Prostate gland (tissue), 2 donors: Measurements from ENCODE around the gene PDE4D. TPM values are rescaled to one million over a fixed set of nuclear protein-coding genes. Genes with fewer than 3 reads are reported as not detected.

Experiments
- DNase-seq: peaks from one replicate; pipeline ENCODE4 v3.0.0-alpha.2; 2019; ENCODE audit warnings: low spot score
- H3K27ac ChIP-seq, 2 donors: fragments of 200-600 bp; sonication (generic); 2 replicates each; pipeline ENCODE4 v1.5.1; 2017 to 2019
- H3K27me3 ChIP-seq: fragments of 200-600 bp; sonication (generic); replicated peaks from 2 replicates; pipeline ENCODE4 v1.5.1; 2019; ENCODE audit not compliant: insufficient read depth
- H3K36me3 ChIP-seq, 2 donors: fragments of 200-600 bp; sonication (generic); 1 replicate in 1 of 2; 2 replicates in 1 of 2; pipeline versions ENCODE4 v1.5.1 to v1.8.1; 2017 to 2019
- H3K4me1 ChIP-seq: fragments of 200-600 bp; sonication (generic); replicated peaks from 2 replicates; pipeline ENCODE4 v1.5.1; 2019
- H3K4me3 ChIP-seq, 2 donors: fragments of 200-600 bp; sonication (generic); 2 replicates each; pipeline ENCODE4 v1.5.1; 2017 to 2019
- H3K9me3 ChIP-seq: fragments of 200-600 bp; sonication (generic); 2 replicates; pipeline ENCODE4 v1.5.1; 2017
- POLR2A ChIP-seq: fragments of 450-650 bp; IDR thresholded peaks from one replicate; pipeline ENCODE4 v1.6.1; 2016; ENCODE audit warnings: antibody characterized with exemption, mild to moderate bottlenecking
- POLR2AphosphoS5 ChIP-seq: sonication (generic); formaldehyde crosslinking; IDR thresholded peaks from one replicate; pipeline ENCODE4 v1.6.1; 2017; ENCODE audit warnings: antibody characterized with exemption
- WGBS: methylation state at CpG from one replicate; pipeline ENCODE4 v1.1.5; 2018; 5-methylcytosine and 5-hydroxymethylcytosine counted together
- intact Hi-C: fragments of 100-400 bp; cut with DNase I; formaldehyde crosslinking; loops from one replicate; pipeline ENCODE4 v1.14.2; 2022
- total RNA-seq, 2 donors: library from RNA; depleted of rRNA; stranded (reverse); fragments of >200 nt; gene quantifications; one replicate each; pipeline ENCODE4 v1.1.0, GENCODE V29; 2016
- TF ChIP-seq, protein P1 (sequence below), 4 experiments: fragments of 200-600 bp in 2 of 4; fragments of 450-650 bp in 2 of 4; sonication (generic) in 2 of 4; IDR thresholded peaks; 1 replicate in 3 of 4; 2 replicates in 1 of 4; pipeline ENCODE4 v1.5.1; 2016 to 2019; ENCODE audit warnings: antibody characterized with exemption in 4 of 4, mild to moderate bottlenecking in 2 of 4, moderate library complexity in 2 of 4

Gene PDE4D
- total RNA-seq, 2 donors from 2014 or later: 64.2 to 75.6 TPM

DNA sequence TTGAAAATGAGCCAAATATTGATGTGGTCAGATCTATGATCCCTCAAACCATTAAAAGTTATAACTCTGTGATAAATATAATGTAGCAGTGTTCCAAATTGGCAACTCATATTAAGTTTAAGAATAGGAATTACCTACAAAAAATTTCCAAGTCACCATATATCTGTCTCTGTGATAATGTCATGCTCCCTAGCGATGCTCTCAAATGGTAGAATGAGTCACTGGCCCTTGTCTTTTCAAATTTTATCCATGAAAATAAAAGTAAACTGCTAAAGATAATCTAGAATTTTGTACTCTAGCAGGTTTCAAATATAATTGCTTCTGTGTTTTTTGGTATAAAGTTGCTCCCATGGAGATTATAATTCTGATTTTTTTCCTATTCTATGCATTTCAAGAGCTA is 277.1 kb downstream of the PDE4D start:
- Histone ChIP-seq H3K36me3 (no peaks in the 10 kb centered on the region), H3K4me1 (no peaks in the 10 kb centered on the region), H3K9me3 (no peaks in the 10 kb centered on the region), H3K27ac (no peak overlapping the region), H3K4me3 (no peak overlapping the region), H3K27me3 (no peaks in the 10 kb centered on the region)
- TF ChIP-seq POLR2AphosphoS5 (no peak), POLR2A (no peak)
- TF ChIP-seq, protein P1, sequence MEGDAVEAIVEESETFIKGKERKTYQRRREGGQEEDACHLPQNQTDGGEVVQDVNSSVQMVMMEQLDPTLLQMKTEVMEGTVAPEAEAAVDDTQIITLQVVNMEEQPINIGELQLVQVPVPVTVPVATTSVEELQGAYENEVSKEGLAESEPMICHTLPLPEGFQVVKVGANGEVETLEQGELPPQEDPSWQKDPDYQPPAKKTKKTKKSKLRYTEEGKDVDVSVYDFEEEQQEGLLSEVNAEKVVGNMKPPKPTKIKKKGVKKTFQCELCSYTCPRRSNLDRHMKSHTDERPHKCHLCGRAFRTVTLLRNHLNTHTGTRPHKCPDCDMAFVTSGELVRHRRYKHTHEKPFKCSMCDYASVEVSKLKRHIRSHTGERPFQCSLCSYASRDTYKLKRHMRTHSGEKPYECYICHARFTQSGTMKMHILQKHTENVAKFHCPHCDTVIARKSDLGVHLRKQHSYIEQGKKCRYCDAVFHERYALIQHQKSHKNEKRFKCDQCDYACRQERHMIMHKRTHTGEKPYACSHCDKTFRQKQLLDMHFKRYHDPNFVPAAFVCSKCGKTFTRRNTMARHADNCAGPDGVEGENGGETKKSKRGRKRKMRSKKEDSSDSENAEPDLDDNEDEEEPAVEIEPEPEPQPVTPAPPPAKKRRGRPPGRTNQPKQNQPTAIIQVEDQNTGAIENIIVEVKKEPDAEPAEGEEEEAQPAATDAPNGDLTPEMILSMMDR (IDR thresholded peaks at IDR 0.05): no peak
- intact Hi-C loops: no loop called here
- DNase-seq: no peak
- WGBS: 98% methylated on average over 1 of the region's 1 CpG

DNA sequence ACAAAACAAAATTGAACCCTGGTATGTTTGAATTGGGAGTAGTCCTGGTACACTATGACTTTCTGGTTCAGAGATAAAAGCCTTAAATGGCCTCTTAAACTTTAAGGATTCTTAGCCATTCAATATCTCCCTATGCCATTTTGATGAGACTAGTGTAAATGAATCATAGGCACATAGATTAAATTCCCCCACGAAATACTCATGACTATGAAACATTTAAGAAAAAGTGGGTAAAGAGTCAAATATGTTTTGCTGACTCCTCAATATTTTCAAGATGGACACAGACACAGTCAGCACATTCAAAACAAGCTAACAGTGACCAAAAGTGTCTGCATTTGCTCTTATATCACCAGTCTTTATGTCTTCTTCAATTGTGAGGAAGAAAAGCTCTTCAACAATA is 278.3 kb downstream of the PDE4D start:
- intact Hi-C loops: no loop called here
- H3K27ac ChIP-seq: no peak overlapping the region
- H3K4me3 ChIP-seq: no peak overlapping the region
- no peak for TF ChIP-seq POLR2AphosphoS5
- TF ChIP-seq POLR2A: no peak
- TF ChIP-seq, protein P1 (IDR thresholded peaks at IDR 0.05): no peak
- no peaks in the 10 kb centered on the region for H3K36me3 ChIP-seq
- 96% methylated on average over 1 of the region's 1 CpG for WGBS
- H3K27me3 ChIP-seq: no peaks in the 10 kb centered on the region
- H3K9me3 ChIP-seq: no peaks in the 10 kb centered on the region
- H3K4me1 ChIP-seq: no peaks in the 10 kb centered on the region
- DNase-seq: no peak

DNA sequence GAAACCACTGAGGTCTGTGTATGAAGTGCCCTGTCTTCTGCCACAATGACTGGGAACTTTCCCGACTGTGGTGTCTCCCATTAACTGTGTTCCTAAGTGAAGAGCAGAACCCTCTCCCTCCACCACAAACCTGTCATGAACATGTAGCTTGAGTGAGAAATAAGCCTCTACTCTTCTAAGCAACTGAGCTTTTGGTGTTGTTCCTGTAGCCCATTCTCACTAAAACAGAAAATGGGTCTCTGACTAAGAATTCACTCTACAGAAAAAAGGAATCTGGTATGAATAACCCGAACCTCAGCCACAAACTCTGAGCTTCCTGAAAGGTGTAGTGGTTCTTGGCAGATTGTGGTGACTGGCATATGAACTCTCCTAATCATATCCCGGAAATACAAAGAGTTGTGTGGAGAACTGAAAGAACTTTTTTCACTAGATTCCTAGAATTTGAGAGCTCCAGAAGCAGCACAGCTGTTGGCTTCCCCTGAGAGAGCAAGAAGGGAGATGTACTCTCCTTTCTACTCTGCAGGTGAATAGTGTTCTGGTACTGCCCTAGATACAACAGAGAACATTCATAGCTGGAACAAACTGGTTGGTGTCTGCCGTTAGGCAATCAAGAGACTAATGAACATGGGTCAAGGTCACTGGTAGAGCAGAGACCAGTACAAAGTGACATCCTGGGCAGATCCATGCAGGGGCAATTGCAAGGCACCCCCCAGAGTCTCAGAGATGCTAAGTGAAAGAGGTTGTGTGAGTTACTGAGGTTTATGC is 283.8 kb downstream of the PDE4D start:
- TF ChIP-seq POLR2A (no peak), POLR2AphosphoS5 (no peak)
- TF ChIP-seq, protein P1 (IDR thresholded peaks at IDR 0.05): no peak

DNA sequence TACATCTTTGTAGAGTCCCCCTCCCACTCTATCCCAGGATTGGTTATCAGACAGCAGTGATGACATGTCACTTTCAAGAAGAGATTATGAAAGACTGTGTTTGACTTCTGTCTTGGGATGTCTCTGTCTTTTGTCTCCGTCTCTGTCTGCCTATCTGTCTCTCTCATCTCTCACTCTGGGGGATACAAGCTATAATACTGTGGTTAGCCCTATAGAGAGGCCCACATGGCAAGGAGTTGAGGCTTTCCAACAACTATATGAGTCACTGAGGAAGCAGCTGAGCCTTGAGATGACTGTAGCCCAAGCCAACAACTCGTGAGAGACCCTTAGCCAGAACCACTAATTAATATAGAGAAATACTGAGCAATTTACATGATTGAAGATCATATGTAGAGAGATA is 284.8 kb downstream of the PDE4D start:
- TF ChIP-seq, protein P1 (IDR thresholded peaks at IDR 0.05): no peak
- TF ChIP-seq POLR2A: no peak
- no peak for TF ChIP-seq POLR2AphosphoS5

More for the DNA sequence above, 283.8 kb downstream of the PDE4D start:
- no peak for DNase-seq
- Histone ChIP-seq H3K27ac (no peak overlapping the region), H3K4me1 (no peaks in the 10 kb centered on the region), H3K36me3 (no peaks in the 10 kb centered on the region), H3K4me3 (no peak overlapping the region), H3K9me3 (no peaks in the 10 kb centered on the region), H3K27me3 (no peaks in the 10 kb centered on the region)
- WGBS: 79% methylated on average over 4 of the region's 4 CpGs
- intact Hi-C loops: no loop called here

More for the DNA sequence above, 284.8 kb downstream of the PDE4D start:
- Histone ChIP-seq H3K27ac (no peak overlapping the region), H3K4me3 (no peak overlapping the region), H3K36me3 (no peaks in the 10 kb centered on the region), H3K4me1 (no peaks in the 10 kb centered on the region), H3K9me3 (no peaks in the 10 kb centered on the region), H3K27me3 (no peaks in the 10 kb centered on the region)
- DNase-seq: no peak
- WGBS: 85% methylated on average over 2 of the region's 2 CpGs
- intact Hi-C loops: no loop called here
